Measurements from ENCODE around the gene MYO5A.
"Not testable (repeated sequence)": the region's sequence is repeated elsewhere in the genome, so short reads cannot be mapped to it uniquely, and the experiment has no call there.

The MYO5A gene

DNA sequence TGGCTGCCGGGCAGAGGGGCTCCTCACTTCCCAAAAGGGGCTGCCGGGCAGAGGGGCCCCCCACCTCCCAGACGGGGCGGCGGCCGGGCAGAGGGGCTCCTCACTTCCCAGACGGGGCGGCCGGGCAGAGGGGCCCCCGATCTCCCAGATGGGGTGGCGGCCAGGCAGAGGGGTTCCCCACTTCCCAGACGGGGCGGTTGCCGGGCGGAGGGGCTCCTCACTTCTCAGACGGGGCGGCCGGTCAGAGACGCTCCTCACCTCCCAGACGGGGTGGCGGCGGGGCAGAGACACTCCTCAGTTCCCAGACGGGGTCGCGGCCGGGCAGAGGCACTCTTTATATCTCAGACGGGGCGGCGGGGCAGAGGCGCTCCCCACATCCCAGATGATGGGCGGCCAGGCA, 69.0 kb downstream of the MYO5A start:
- not testable (repeated sequence) for DNase-seq

DNA sequence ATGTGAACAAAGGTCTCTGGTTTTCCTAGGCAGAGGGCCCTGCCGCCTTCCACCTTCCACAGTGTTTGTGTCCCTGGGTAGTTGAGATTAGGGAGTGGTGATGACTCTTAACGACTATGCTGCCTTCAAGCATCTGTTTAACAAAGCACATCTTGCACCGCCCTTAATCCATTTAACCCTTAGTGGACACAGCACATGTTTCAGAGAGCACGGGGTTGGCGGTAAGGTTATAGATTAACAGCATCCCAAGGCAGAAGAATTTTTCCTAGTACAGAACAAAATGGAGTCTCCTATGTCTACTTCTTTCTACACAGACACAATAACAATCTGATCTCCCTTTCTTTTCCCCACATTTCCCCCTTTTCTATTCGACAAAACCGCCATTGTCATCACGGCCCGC, 69.4 kb downstream of the MYO5A start:
- not testable (repeated sequence) for DNase-seq

DNA sequence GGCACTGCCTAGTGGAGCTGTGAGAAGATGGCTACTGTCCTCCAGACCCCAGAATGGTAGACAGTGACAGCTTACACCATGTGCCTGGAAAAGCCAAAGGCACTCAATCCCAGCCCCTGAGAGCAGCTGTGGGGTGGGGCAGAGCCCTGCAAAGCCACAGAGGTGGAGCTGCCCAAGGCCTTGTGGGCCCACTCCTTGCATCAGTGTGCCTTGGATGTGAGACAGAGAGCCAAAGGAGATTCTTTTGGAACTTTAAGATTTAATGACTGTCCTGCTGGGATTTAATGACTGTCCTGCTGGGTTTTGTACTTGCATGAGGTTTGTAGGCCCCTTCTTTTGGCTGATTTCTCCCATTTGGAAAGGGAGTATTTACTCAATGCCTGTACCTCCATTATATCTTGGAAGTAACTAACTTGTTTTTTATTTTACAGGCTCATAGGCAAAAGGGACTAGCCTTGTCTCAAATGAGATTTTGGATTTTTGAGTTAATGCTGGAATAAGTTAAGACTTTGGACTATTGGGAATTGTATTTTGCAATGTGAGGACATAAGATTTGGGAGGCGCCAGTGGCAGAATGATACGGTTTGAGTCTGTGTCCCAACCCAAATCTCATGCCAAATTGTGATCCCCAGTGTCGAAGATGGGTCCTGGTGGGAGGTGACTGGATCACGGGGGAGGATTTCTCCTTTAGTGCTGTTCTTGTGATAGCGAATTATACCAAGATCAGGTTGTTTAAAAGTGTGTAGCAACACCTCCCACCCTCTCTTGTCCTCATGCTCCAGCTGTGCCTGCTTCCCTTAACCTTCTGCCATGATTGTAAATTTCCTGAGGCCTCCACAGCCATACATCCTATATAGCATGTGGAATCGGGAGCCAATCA, 80.4 kb downstream of the MYO5A start:
- DNase-seq = no peak

DNA sequence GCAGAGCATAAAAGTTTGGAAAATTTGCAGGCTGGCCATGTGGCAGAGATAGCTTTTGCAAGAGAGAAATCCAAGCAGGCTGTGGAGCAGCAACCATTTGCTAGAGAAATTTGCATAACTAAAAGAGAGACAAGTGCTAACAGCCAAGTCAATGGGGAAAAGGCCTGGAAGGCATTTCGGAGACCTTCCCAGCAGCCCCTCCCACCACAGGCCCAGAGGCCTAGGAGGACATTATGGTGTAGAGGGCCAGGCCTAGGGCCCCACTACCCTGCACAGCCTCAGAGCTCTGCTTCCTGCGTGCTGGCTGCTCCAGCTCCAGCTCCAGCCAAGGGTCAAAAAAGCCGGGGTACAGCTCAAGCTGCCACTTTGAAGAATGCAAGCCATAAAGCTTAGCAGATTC, 82.7 kb downstream of the MYO5A start:
- DNase-seq = no peak

DNA sequence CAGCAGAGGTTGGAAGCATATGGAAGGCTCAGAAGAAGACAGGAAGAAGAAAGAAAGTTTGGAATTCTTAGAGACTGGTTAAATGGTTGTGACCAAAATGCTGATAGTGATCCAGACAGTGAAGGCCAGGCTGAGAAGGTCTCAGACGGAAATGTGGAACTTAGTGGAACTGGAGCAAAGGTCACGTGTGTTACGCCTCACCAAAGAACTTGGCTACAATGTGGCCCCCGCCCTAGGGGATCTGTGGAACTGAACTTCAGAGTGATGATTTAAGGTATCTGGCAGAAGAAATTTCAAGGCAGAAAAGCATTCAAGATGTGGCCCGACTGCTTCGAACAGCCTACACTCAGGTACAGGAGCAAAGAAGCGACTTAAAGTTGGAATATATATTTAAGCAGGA, 83.1 kb downstream of the MYO5A start:
- DNase-seq = no peak

DNA sequence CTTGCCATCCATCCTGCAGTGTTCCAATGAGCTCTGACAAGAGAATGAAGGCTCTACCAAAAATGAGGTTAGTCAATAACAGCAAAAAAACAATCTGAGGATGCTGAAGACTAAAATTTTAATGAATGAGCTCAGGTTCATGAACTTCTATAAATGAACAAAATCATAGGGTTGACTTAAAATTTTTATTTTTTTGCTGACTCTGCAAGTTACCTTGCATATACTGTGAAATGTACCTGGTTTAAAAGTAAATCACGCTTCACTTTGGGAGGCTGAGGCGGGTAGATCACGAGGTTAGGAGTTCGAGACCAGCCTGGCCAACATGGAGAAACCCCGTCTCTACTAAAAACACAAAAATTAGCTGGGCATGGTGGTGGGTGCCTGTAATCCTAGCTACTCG, 85.5 kb downstream of the MYO5A start:
- not testable (repeated sequence) for DNase-seq

DNA sequence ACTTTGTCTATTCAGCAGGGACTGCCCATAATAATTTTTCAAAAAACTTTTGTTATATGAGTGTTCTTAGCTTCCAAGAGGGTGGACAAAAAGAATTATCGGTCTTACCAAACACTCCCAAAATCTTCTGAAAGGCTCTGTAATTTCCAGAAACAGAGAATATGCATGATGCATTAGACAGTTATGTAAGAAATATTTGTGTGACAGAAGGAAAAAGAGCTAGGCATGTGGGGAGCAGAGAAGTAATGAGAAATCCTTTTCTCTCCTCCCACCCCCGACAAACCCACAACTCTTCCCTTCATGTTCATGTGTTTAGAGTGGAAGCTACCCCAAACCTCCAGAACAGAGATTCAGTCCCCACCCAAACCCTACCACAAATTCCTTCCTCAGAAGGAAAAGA, 86.8 kb downstream of the MYO5A start:
- no peak for DNase-seq

DNA sequence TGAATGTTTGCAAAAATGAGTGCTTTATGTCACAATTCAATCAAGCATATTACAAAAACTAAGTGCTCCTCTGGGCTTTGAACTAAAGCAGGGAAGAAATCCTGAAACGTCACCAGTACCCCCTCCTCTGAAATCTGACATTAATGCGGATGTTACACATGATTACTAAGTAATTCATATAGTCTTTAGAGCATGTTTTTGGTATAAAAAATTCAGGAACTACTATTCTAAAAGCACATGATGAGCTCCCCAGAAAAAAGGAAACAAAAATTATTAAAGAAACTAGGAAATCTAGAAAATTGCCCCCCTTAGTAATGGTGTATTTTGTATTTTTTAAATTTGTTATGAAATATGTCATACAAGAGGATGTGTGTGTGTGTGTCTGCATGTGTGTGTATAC, 87.7 kb downstream of the MYO5A start:
- no peak for DNase-seq

DNA sequence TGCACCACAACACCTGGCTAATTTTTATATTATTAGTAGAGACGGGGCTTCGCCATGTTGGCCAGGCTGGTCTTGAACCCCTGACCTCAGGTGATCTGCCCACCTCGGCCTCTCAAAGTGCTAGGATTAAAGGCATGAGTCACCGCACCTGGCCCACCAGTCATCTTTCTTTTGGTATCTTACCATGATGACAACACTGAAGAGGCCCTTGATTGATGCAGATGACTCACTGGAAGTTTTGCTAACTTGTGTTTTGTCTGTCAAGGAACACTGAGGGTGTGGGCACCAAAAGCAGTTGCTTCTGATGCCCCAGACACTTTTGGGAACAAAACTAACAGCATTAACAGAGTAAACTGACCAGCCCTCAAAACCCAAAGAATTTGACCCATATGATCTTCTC, 88.3 kb downstream of the MYO5A start:
- no peak for DNase-seq

DNA sequence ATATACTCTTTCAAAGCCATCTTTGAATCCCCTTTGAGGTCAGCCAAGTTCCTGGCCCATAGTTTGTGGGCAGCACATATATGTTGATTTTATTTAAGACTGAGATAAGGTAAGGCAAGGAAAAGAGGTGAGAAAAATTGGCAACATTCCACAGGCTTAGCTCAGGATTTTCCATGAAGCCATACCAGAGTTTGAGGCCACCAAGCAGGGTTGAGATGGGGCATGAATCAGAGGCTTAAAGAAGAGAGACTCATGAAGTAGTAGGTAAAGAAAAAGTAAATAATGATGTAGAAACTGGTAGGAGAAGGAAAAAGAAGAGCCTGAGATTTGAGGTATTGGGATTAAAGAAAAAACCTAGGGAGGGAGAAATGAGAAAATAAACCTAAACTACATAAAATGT, 89.2 kb downstream of the MYO5A start:
- DNase-seq = no peak

DNA sequence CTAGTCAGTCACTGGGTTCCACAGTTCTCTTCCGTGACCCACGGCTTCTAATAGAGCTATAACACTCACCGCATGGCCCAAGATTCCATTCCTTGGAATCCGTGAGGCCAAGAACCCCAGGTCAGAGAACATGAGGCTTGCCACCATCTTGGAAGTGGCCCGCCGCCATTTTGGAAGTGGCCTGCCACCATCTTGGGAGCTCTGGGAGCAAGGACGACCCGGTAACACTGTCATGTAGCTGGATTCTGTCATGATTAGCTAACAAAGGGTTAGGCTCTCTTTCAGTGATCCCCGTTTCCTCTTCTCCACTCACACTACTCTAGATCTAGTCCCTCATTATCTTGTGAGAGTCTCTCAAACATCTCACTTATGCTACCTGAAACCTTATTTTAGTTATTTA, 89.6 kb downstream of the MYO5A start:
- not testable (repeated sequence) for DNase-seq

DNA sequence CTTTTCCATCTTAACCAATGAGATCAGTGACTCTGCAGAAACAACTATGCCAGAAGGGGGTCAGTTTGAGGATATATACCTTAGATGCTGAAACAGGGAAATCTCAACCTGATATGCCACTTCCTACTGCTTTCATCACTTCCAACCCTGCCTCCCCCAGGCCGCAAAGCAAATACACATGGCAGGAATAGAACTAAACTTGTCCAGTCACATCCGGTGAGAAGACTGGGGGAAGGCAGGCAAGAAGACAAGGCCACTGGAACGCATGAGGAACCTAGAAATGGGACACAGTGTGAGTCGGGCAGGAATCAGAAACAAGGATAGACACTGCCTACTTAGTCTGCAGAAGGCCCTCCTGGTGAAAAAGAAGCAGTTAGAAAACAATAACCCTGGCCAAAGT, 90.6 kb downstream of the MYO5A start:
- DNase-seq = no peak

DNA sequence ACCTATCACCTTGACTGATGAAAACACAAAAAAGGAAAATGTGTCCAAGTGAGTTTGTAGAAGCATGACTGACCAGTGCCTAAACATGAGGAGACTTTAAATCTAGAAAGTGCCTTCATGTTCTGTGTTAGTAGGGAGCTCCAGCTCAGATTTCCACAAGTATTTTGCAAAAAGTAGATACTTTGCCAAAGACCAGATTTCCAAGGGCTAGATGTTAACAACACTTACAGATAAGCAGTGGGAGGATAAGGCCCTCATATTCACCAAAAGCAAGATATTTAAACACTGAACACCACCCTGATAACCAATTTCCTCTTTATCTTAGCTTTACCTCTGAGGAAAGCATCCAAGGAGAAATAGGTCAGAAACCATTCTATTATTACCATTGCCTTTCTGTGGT, 91.0 kb downstream of the MYO5A start:
- DNase-seq = no peak

DNA sequence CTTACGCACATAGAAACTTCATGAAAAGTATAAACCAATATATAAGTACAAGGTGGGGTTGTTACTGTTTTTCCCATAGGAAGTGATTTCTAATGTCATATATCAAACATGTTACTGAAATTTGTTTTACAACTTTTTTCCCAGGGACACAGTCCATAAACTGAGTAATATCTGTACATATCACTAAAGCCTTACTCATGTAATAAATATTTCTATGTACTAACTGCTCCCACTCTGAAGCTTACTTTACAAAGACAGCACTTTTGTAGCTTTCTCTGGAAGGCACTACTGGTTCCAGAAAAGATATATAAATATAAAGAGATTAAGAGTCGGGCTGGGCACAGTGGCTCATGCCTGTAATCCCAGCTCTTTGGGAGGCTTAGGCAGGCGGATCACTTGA, 91.7 kb downstream of the MYO5A start:
- no peak for DNase-seq

DNA sequence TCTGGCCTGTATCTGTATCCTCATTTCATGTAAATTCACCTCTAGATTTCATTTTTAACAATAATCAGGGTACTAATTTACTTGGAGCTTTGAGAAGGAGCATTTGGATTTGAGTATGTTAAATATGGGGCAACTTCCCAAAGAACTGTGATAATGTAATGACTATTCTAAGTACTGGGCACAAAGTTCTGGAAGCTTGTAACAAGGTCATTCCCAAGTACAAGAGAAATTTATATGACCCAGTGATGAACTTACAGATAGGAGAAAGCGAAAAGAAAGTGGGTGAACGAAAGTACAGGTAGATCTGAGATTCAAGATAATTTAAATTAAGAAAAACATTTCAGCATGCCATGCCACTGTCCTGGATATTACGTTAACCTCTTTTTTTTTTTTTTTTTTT, 93.8 kb downstream of the MYO5A start:
- no peak for DNase-seq

DNA sequence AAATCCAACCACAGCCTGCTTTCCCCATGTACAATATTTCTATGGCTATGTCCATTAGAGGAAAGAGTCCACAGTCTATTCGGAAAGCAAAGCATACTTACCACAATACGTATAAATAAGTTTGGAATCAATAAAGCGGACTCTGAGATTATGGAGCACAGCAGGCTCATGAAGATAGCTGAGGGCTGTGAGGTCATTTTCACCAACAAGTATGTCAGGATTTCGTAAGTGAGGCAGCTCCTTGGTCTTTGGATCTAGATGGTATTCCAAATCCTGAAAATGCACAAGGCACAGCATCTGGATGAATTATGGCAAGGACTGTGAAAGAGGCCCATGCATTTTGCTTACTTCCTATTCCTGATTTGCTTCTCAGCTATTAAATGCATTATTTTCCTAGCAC, 100.4 kb downstream of the MYO5A start:
- no peak for DNase-seq

DNA sequence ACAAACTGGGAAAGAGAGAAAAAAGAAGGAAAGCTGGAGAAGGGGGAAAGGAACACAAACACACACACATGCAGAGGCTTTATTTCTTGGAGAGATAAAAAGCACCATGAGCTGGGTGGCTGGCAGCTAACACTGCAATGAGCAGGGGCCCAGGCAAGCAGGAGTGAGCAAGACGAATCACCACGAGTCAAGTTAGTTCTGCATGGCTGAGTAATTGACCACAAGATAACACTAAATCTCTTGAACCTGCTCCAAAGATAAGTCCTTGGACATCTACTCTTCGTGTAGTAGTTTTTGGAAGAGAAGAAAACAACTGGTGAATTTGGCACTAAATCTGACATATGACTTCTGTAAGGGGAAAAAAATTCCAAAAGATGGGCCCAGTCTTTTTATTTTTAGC, 100.9 kb downstream of the MYO5A start:
- DNase-seq = no peak

DNA sequence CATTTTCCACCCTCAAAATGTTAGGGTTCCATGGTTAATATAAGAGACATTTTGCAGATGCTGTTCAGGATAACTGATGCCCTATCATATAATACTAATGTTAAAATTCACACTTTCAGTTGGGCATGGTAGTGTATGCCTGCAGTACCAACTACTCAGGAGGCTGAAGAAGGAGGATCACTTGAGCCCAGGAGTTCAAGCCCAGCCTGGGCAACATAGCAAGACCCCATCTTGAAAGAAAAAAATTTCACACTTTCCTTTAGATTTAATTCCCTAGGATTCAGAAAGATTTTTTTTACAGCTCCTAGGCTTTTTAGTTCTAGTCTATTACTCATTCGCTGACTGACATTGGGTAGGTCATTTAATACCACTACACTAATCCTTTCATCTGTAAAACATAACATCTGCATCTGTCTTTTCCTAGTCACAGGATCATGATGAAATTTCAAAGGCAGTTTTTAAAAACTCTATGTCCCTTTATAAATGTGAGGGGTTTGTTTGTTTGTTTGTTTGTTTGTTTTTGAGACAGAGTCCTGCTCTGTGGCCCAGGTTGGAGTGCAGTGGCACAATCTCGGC, 103.7 kb downstream of the MYO5A start:
- DNase-seq = no peak

DNA sequence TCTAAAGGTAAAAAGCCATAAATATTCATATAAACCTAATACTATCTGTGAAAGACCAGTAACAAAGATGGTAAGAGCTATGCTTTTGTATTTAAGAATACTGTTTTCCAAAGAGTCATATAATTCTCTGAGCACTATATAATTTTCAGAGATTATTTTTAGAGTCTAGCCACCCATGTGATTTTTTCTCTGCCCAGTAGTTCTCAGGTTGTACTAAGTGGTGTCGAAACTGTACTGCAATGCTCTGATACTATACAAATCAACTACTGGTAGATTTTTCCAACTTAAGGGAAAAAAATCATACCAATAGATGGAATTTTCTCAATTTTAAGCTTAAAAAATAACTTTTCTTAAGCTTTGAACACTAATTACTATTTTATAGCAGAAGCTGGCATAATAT, 104.8 kb downstream of the MYO5A start:
- no peak for DNase-seq

DNA sequence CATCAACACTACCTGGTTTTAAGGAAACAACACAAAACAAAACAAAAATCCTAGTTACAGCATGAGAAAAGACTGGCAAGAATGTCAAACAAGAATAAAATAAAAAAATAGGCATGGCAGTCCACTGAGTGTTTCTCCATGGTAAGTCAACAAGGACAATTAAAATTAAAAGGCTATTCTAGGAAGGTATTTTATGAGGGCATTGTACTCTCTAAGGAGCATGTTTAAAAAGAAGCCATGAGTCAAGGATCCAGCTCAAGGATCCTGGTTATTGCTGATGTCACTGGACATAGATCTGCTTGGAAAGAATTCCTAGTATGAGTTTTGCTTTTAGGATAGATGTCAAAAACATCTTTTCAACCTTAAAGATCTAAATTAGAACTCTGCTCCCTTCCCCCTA, 106.7 kb downstream of the MYO5A start:
- DNase-seq = no peak

DNA sequence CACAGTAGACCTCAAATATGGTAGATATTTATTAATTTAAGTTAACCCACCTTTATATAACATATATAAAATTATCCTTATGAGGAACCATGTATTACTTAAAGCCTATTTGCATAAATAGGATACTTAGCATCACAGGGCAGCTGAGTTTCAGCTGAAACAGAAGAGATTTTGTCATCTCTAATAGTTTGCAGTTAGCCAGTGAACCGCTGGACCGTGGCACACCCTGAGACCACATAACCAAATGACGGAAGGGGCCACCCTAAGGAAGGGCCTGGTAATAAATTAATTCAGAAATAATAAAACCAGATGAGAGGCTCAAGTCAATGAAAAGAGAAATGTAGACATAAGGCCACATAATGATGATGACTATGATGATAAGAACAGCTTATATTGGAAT, 107.7 kb downstream of the MYO5A start:
- DNase-seq = no peak

DNA sequence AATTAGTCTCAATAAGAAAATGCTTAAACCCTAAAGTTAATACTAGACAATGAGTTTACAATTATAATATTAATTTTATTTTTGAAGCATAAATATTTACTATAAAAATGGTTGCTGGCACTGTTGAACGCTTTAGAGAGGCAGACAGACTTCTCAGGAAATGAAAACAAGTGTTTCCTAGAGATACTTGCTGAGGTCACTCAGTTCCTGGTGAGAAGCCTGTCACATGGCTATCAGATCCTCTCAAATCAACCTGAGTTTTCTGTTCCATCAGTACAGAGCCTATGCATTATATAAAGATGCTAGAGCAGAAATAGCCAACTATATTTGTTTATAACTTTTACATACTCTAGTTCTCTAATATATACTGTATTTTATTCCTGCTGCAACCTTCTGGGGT, 109.2 kb downstream of the MYO5A start:
- no peak for DNase-seq

DNA sequence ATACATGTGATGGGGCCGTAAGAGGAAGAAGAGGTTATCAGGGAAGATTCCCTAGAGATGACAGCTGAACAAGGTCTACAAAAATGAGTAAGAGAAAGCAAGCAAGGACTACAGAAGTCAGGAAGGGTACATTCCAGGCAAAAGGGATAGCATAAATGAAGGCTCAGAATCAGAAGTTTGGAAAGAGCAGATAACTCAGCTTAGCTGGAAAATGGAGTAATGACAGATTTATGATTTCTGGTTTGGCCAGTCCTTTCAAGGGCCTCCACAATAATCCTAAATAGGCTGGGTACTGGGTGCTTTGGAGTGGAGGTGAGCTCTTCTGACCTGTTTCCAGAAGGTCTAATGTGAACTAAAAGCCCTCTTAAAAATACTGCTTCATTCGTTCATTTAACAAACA, 110.7 kb downstream of the MYO5A start:
- no peak for DNase-seq

DNA sequence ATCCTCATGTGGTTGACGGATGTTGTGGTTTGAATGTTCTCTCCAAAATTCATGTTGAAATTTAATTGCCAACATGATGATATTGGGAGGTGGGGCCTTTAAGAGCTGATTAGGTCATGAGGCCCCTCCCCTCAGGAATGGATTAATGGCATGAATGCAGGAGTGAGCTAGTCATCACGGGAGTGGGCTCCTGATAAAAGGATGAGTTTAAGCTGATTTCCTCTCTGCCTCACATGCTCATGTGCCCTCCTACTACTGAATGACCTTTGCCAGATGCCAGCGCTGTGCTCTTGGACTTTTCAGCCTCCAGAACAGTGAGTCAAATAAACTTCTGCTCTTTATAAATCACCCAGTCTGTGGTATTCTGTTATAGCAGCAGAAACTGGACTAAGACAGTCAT, 111.2 kb downstream of the MYO5A start:
- DNase-seq = no peak

DNA sequence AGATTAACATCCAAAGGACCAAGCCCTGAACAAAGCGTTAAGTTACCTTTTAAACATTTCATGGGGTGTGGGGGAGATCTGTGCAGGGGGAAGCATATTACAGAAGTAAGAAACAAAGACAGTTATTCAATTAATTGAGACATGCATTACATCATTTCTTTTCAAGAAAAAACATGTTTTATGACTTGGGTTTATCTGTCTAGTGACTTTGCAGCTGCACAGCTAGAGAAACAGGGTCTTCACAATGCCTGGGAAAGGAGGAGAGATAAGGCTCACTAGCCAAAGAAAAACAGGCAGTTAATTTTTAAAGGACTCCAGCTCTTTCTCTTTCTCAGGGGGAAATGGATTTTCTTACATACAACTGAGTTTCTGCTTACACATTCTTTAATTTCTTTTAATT, 112.1 kb downstream of the MYO5A start:
- not testable (repeated sequence) for DNase-seq

All from NCI-H446 treated with DMSO at 0.1 percent for 48 hours (cell line).